Hippocampal formation (tissue), 2 donors: ENCODE measurements around the gene TAC3.
"Not testable (repeated sequence)": the region's sequence is repeated elsewhere in the genome, so short reads cannot be mapped to it uniquely, and the experiment has no call there.

Experiments used
- DNase-seq, 2 donors: peaks; one replicate each; lab custom pipeline; 2025; lab: John Stamatoyannopoulos, UW

TAC3 gene

DNA sequence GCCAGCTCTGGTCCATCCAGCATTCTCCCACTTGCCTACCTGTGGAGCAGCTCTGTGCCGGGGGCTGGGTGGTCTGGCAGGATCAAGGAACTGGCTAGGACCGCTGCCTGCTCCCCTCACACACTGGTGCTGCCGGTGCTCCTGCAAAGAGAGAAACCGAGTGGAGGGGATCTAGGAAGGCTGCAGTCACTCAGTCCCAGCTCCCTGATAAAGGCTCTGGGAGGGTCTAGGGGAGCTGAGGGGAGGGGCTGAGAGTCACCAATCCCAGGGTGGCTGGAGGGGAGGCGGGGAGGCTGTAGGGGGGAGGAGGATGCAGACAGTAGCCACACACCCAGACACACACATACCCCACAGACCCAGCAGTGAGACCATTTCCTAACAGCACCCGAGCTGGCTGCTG is at the start of gene TAC3:
Gene TAC3, minus strand, starts transcription at position 182 of the 400 bp plus-strand sequence. CDS start 732 bp downstream, outside the sequence.
- no peak for DNase-seq

DNA sequence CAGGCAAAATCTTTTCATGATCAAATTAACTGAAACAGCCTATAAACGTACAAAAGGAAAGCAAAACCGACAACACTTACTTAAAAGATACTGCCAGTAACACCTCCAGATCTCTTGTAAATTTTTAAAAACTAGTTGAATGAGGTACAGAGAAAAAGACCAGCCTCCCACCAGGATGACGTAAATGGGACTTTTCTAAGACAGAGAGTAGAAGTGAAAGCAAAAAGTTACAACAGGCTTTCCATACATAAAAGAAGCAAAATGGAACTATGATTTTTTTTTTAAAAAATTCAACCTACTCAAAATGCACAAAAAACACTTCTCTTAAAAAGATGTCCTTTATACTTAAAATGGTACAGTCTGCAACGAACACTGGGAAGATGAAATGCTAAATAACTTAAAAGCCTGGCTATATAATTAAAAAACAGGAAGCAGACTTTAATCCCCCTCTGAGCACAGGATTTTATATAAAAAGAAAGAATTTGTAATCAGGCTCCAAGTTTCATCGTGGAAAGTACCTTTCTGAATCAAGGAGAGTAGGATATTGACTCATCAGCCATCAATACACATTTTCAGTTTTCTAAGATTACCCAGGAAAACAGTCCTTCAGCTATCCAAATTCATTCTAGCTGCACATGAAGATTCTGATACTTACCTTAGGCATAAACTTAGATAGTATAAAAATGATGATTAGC is 47.8 kb upstream of the TAC3 start:
- no peak for DNase-seq

DNA sequence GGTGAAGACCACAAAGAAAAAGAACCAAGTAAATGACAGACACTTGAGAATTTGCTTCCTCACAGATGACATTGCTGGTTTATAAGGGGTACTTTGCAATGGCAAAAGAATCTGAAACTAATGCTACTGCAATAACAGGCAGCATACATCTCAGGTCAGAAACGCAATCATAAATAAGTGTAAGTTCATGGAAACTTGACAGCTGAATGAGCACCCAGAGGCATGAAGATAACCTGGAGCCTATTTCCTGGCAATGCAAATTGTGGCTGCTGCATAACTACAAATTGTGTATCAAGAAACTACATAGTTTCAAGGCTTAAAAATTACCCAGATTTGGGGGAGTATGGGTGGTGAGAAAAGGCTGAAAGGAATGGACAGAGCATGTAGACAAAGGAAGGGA is 42.1 kb upstream of the TAC3 start:
- no peak for DNase-seq

DNA sequence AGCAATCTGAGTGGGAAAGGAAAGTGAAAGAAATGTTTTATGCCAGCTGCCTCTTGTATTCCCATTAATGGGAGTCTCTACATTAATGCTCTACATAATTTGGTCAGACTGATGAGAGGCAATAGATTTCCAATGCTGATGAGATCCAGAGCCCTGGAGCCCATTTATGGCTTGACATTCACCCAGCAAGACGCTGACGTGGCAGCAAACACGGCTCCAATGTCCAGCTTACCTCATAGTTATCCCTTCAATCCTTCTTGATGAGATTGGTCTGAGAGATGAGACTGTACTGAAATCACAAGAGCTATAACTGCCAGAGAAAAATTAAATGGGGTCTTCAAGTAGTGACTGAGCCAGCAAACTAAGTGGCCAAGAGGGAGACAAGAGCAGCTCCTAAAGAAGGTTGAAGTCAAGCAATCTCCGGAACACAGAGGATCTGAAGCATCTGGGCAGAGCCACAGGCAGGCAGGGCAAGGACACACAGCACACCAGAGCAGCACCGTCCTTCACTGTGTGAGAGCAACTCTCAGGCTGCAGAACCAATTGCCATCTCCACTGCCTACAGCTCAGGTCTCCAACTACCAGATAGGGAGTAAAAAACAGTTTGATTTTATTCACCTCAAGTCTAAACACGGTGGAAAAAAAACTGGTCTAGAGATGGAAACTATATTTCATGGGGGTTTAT is 40.9 kb upstream of the TAC3 start:
- no peak for DNase-seq

DNA sequence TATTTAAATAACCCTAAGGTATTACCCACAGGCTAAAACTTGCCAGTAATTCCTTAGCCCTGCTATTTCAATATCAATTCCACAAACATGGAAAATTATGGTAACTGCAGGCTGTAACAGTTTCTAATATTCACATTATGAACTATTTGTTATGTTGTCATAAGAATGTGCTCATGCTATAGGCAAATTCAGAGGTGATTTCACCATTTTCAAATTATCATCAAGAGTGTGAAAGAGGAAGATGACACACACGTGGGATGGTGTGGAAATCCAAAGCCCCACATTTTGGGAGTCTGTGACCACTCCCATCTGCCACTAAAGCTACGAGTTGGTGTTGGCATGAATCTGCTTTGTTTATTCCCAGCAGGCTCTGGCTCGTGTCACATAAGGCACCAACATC is 39.5 kb upstream of the TAC3 start:
- no peak for DNase-seq

DNA sequence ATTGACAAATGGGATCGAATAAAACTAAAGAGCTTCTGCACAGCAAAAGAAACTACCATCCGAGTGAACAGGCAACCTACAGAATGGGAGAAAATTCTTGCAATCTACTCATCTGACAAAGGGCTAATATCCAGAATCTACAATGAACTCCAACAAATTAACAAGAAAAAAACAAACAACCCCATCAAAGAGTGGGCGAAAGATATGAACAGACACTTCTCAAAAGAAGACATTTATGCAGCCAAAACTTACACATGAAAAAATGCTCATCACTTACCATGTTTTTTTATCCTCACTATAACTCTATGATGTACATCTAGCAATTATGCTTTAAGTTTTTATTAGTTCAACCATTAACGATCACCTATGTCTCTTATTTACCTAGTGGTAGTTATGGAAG is 37.6 kb upstream of the TAC3 start:
- not testable (repeated sequence) for DNase-seq

DNA sequence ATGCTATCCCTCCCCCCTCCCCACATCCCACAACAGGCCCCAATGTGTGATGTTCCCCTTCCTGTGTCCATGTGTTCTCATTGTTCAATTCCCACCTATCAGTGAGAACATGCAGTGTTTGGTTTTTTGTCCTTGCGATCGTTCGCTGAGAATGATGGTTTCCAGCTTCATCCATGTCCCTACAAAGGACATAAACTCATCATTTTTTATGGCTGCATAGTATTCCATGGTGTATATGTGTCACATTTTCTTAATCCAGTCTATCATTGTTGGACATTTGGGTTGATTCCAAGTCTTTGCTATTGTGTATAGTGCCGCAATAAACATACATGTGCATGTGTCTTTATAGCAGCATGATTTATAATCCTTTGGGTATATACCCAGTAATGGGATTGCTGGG is 36.8 kb upstream of the TAC3 start:
- DNase-seq: not testable (repeated sequence)

DNA sequence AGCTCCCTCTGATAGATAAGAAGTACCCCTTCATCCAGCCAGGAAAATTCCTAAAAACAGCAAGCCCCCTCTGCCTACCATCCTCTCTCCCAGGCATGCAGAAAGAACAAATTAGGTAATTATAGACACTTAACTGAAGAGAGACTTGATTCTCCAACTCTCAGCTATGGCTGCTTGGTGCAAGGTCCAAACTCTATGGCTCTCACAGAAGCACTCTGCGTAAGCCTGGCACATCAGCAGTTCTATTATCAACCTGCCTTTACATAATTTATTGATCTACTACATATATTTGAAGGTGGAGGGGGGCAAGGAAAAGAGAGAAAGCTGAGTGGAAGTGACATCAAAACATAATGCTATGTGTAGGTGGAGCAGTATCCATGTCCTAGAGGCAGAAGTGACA is 34.7 kb upstream of the TAC3 start:
- no peak for DNase-seq

DNA sequence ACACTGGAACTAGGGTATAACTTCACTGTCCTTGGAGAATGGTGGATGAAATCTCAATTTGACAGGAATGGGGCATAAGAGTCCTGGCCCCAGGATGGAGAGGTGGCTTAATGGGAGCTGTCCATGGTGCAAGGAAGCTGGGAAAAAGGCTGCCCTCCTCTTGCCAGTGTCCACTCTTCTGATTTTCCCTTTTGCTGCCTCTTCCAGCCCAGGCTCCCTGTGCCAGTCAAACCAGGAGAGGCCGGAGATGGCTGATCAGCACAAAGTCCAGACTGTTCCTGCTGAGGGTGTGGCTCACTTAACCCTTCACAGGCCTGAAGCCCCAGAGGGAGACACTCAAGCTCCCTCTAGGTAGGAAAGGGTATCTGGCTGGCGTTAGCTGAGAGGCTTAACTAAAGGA is 33.6 kb upstream of the TAC3 start, which contains the start of gene MYO1A:
Gene MYO1A, minus strand, starts transcription at position 240 of the 400 bp plus-strand sequence. CDS start 1,806 bp downstream, outside the sequence.
- no peak for DNase-seq

DNA sequence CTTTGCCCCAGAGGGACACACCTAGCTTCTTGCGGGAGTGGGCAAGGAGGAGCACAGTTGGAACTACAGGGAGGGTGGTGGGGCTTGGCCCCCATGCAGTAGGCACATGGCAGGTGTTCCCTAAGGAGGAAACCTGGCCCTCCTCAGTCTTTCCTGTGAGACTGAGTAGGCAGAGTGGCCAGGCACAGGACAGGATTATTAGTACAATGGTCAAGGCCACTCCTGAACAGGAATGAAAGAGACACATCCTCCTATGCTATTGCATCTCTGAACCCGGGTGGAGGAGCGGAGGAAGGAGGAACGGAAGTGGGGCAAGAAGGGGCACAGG is 32.8 kb upstream of the TAC3 start:
- DNase-seq: no peak

DNA sequence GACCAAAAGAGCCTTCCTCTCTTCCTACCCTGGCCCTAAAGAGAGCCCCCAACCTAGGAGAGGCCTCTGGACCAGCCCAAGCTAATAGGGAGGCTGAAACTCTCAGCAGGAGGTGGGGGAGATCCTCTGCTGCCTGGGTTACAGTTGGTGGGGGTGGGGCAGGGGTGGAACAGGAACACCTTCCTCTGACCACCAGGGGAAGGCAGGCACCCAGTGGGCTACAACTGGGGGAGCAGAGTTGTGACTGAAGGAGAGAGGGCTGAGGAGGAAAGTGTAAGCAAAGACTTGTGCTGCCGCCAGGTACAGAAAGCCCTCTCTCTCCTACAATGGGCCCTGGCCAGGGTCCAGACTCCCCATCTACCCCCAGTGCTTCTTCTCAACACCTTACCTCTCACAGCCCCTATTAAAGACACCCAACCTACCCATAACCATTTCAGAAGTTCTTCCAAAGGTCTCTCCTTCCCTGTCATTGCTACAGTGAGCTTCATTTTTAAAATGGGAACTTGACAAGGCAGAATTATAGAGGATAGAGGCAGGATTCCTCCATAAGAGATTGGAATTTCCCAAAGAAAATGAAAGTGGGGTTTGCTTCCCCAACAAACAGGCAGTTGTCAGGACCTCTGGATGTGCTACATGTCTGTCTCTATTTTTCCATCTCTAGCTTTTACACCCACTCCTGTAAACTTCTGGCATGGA is 32.2 kb upstream of the TAC3 start:
- DNase-seq: no peak

DNA sequence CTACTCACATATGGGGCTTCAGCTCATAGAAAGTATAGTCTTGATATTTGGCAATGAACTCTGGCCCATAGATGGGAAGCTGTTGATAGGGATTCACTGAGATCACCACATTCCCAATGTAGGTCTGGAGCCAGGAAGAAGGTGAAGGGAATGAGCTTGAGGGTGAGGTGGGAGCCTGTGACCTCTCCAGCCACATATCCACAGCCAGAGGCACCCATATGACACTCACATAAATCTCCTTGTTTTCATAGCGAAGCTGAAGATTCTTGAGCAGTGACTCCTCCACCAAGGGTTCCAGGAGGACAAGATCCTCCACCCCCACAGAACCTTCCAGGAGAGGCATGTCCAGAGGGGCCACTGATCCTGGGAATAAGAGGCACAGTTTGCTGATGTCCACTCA is 31.7 kb upstream of the TAC3 start:
- no peak for DNase-seq

DNA sequence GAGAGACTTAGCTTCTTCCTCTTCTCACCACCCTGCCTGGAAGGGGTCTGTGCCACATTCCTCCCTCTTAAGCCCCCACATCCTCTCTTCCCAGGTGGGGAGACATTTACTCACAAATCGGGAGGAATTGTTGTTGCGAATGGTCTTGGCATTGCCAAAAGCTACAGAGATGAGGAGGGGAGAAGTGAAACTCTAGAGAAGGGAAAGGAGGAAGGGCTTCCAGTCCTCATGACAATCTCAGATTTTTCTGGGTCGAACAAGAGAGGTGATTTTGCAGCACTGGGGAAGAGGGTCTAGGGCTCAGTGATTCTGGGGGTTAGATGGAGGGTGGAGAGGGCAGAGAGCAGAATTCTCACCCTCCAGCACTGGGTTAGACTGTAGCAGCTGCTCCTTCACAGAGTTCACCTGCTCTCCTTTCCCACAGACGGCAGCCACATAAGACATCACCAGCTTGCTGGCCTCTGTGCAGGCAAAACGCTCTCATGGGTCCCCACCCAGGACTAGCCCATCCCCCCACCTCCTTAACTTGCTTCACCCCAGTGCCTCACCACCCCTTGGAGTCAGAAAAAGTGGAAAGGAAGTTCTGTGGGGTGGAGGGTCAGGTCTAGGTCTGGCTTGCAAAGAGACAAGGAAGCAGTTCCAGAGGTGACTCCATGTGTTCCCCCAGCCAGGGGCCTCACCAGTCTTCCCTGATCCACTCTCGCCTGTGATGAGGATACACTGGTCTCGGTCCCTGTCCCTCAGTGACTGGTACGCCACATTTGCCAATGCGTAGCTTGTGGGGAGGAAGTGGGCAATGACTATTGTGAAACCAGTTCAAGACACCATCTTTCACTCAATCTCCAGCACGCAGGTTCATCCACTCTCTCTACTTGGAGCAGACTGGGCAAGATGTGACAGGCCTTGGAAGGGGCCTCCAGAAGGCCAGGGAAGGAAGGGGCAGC is 30.9 kb upstream of the TAC3 start:
- DNase-seq: no peak

DNA sequence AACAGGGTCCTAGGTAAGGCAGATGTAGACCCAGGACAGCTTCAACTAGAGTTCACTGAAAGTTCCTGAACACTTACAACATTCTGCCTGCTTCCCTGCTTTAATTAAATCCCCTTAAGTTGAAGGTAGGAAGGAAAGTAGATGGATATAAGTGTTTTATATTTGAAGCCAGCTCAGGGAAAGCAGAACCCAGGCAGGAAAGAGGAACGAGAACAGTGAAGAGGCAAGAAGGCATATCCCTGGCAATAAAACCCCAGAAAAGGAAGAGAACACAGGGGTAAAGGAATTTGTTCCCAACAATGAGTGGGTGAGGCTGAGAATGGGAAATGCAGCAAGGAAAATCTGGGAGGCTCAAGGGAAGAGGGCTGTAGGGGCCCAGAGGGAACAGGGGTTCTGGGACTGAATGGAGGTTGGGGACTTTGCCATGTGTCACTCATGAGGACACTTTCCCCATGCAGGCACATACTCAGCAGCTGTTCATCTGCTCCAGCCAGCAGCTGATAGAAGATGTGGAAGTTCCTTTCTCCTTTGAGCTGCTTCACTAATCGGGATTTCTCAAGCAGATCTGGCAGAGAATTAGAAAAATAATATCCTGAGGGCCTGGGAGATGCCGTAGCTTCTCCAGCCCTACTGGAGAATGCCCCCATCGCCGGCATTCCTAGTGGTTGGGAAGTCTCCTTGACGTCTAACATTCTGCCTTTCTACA is 29.9 kb upstream of the TAC3 start:
- DNase-seq: no peak

DNA sequence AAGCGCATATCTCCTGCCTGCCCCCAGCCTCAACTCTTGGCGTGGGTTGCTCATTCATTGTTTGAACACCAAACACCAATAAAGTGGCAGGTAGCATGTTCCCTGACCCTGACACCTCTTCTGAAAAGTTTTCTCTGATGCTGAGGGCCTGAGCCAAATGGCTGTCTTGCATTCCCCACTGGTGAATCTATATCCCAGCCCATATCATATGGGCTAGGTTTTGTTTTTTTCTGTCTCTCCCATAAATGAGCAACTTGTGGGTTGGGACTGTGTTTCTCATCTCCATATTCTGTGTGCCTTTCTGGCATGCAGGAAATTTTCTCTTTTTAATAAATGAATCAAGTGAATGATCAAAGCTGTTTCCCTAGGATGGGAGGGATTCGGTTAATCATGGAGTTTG is 28.6 kb upstream of the TAC3 start:
- DNase-seq: no peak

DNA sequence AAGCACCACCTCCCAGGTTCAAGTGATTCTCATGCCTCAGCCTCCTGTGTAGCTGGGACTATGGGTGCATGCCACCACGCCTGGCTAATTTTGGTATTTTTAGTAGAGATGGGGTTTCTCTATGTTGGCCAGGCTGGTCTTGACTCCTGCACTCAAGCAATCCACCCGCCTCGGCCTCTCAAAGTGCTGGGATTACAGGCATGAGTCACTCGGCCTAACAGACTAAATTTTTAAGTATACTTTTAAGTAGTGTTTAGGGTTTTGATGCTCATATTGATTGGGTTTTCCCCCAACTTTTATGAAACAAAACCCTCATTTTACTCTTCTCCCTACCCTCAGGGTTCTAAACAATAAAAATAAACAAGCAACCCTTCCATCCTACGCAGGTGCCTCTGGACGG is 28.1 kb upstream of the TAC3 start:
- no peak for DNase-seq

DNA sequence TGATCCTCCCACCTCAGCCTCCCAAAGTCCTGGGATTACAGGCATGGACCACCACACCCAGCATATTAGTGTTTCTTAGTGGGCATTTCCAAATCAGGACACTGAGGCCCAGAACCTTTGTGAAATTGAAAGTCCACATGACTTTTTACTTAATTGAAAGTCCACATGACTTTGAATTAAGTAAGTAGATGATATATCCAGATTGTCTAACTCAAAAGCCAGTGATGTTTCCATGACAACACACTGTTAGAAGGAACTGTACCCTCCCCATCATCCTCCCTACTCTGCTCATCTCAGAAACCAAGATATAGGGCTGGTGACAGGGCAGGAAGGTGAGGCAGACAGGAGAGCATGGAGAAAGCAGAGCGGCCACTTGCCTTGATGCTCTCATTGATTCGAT is 26.4 kb upstream of the TAC3 start:
- no peak for DNase-seq

DNA sequence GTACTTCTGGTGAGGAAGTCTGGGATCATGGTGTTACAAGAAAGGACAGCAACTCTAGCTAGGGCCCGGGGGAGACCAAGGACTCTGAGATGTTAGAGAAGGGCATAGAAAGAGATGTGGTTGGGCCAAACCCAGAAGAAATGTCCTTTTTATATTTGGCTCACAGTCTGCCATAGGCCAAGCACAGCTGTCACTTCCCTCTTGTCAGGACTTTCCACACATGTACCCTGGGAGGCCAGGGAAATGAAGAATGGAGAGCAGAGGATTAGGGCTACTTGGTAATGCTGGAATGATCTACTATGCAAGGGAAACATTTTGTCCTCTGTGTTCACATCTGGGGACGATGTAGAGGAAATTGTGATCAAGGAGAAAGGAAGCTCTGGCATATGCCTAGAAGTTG is 24.4 kb upstream of the TAC3 start:
- no peak for DNase-seq

DNA sequence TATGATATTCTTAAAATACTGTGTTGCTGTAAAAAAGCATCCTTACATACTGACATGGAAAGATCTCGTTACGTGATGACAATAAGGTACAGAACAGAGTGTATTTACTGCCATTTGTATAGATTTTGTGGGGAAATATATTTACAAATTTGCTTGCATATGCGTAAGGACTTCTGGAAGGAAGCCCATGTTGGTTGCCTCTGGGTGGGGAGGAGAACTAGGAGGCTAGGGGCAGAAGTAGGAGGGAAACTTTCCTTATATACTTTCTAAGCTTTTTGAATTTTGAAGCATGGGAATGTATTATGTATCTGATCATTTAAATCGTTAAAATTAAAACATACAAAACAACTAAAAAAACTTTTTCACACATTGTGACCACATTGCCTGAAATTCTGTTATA is 23.9 kb upstream of the TAC3 start:
- DNase-seq: no peak

DNA sequence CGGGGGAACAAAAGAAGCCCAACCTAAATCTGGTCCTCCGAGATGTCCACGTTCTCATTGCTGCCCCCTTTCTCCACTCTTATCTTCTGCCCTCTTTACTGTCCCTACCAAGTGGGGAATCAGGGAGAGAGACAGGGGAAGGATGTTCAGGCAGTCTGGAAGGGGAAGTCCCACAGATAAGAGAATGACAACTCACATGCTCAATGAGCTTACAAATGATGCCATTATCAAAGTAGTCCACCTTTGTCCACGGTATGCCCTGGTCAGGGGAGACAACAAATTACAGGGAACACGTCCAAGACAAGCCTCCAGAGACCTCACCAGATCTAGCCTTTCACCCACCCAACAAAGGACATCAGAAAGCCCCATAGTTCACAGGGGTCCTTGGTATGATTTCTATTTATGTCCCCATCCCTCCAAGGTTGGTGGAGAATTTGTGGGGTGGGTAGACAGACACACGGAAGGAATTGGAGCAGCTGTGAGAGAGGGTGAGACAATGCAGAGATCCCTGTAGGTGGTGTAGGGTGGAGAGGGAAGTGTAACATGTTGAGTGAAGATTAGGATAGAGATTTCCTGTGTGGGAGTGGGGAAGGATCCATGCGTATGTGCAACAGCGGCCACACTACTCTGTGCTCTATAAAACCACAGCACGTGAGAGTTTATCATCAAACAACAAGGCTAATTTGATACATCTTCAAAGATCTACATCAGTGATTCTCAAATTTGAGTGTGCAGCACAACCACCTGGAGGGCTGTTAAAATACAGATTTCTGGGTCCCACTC is 22.9 kb upstream of the TAC3 start:
- no peak for DNase-seq

DNA sequence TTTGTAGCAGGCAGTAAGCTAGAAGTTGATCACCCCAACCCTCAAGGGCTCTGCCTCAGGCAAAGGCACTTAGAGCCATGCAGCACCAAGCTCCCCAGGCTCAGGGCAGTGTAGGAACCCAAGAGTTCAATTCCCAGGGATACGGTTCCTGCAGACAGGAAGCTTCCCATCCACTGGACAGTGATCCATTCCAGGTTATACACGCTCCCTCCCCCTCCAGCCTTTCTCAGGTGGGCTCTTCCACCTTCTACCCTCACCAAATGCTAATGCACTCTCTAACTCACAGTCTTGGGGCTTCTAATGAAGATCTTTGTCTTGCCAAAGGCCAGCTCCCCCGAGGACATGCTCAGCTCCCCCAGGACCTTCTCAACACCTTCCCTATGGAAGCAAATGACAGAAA is 20.9 kb upstream of the TAC3 start:
- DNase-seq: no peak
